ENCODE measurements around the gene SMIM35.

SMIM35 gene

DNA sequence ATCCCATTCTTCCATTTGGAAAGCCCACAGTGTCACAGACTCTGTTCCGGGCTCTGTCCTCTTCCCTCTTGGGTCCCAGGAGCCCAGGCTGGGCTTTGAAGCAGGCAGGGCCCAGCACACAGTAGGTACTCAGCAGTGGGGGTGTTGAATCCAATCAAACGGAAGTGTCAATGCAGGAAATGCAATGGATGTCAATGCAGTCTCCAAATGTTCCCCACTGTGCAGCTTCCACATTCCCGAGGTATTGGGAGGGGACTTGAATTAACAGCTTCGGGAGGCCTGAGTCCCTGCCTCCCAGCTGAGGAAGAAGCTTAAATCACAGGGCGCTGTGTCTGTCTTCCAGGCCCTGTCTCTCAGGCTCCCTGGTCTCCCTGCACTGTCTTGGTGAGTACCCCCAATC, 21.8 kb upstream of the SMIM35 start:
- no peak for DNase-seq

DNA sequence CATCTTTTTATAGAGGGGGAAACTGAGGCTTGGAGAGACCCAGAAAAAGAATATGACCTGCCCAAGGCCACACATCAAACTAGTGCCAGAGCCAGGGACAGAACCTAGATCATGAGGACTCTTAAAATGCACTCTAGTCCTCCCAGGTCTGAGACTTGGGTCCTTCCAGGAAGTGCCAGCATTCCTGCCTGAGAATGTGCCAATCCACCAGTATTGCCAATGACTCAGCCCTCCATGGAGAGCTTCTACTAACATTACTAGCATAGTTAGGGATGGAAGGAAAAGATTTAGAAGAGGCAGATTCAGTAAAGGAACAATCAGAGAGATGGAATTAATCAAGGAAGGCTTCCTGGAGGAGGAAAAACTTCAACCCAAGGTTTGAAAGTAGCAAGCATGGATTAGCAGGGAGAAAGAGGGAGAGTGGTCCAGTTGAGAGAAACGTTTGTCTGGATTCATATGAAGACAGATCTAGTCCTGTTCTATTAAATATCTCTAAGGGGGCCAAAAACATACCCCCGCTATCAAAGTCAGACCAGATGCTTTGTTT, 20.1 kb upstream of the SMIM35 start:
- DNase-seq, result no peak

DNA sequence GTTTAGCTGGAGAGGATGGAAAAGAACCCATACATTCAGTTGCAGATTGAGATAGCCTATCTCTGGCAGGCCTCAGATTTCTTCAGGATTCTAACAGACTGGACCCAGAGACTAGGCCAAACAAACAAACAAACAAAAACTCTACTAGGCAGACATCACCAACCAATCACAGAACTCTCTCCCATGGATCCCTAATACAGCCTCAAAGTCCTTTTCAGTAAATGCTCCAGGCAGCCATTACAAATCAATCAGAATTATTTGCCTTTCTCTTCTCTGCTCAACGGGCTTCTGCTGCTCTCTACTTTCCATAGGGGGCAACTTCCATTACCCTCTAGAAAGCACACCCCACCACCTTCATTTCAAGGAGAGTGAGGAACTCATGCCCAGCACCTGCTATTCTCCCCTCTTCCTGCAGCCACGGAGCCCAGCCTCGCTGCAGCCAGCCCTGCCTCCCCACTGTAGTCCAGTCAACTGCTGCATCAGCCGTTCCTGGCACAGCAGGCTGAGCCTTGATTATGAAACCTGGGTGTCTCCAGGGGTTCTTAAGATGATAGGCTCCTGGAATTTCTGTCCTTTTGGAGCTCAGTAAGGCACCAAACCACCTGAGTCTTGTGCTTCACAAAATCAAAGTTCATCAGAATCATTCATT, 19.0 kb upstream of the SMIM35 start:
- no peak for DNase-seq

- DNase-seq, result no peak
Measured at GRCh38 chr11:118104491-118104890, 17.7 kb upstream of the SMIM35 start.

DNA sequence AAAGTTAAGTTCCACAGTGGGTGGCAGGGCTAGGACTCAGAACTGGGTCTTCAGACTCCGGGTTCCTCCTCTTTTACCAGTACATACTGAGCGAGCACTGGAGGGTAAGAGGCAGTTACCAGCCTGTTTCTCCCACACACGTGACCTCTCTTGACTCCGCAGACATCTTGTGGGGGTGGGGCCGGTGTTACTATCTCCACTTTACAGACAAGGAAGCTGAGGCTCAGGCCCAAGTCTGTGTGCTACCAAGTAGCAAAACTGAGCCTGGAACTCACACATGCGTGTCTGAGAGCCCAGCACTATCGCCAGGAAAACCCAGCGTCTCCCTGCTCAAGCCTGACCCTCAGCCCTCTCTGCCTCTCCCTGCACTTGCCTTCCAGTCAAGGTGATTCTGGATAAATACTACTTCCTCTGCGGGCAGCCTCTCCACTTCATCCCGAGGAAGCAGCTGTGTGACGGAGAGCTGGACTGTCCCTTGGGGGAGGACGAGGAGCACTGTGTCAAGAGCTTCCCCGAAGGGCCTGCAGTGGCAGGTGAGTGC, 16.0 kb upstream of the SMIM35 start:
- DNase-seq, result no peak

DNA sequence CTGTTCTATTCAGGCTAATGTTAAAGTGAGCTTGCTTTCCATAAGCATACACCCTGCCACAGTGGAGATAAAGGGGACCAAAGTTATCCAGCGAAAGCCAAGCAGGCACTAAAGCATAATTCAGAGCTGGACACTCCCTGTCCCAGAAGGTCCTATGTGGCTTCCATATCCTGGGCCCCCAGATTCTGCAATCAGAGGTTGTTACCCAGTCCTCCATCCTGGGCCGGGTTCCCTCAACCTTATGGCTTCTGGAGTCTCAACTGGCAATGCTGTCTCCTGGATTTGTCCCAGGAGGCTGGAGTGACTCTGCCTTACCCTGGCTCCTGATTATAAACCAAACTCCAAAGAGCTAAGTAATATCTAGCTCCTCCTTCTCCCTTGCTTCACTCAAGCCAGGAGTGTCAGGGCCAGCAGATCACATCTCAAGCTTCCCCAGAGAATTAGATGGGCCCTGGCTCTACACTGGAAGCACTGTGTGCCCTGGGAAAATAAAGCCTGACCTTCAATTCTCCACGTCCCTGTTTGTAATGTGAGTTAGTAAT, 14.0 kb upstream of the SMIM35 start:
- DNase-seq, result no peak

DNA sequence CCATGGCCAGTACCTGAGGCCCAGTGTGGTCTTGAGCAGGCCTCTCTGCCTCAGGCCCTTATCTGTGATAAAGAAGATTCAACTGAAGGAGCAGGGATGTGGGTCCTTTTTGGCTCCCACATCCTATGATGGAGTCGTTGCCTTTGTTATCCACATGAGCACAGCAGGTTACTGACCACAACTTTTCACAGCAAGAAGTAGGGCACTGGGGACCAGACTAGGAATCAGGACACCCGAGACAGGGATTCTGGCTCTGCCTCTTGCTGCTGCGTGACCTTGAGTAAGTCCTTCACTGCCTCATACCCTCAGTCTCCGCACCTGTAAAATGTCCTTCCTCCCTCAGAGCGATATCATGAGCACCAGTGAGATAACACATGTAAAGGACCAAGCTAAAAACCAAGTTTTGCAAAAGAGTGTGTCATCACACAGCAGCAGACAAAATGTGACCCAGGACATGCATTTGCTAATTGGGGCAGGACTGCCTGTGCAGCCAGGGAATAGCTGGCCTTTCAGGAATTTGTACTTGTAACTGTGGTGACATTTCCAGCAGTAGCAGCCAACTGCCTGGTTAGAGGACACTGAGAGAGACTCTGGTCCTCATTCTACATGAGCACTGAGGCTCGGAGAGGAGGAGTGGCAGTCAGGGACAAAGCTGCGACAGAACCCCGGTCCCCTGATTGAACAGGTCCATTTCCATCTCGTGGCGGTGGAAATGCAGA, 13.2 kb upstream of the SMIM35 start:
- no peak for DNase-seq

GRCh38 chr11:118098996-118099837, 12.5 kb upstream of the SMIM35 start:
- DNase-seq, result no peak

DNA sequence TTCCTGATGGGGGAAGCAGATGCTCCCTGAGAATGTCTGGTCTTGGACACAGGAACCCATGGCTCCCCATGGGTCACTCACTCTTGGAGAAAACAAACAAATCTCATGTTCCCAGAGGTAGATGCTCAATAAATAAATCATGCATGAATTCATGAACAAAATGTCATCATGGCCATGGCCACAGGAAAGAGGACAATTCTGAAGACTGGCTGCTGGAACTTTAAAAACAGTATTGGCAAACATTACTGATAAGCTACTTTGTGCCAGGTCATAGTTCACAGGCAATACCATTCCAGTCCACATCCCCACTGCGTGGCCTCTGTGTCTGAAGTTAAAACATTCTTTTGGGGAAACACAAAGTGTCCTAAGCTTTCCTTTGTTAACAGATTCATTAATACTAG, 9.2 kb upstream of the SMIM35 start:
- DNase-seq, result no peak

- no peak for DNase-seq
Measured at GRCh38 chr11:118095493-118095892, 8.7 kb upstream of the SMIM35 start.

DNA sequence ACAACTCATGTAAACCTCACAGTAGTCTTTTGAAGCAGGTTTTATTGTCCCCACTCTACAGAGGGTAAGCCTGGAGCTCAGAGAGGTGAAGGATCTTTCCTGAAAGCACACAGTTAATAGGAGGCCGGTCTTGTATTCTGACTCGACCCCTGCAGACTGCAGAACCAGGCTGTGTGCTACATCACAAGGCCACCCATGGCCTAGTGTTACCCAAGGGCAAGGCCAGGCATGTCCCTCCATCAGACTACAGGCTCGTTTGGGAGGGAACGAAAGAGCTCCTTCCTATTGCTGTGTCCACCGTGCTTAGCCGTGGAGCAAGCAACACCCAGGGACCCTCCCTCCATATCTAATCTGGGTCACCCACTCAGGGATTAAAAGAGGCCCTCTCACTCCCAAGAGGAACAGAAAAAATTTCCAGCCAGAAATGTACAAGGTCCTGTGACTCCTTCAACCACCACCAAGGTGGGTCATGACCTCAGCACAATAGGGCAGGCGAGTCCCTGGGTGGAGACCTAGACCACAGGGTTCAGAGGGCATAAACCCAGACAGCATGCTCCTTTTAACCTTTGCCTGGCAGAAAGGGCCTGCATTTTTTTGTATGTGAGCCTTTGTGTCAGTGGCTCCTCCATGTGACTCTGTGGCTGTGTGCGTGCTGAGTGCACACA, 6.3 kb upstream of the SMIM35 start:
- no peak for DNase-seq

DNA sequence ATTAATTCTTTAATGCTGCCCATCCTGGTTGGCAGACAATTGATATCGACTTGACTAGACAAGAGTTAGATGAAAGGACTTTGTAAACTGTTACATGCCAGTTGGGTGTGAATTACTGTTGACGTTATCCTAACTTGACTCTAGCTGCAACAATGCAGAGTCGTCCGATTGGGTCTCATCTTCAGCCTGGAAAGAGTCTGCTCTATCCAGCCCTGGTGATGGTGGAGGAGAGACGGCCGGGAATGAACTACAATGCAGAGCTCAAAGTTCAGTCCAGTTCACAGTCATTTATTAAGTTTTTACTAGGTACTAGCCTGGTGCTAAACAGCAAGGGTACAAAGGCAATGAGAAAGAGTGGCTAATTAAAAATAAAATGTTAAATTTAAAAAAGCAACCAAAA, 4.9 kb upstream of the SMIM35 start:
- DNase-seq, result no peak

DNA sequence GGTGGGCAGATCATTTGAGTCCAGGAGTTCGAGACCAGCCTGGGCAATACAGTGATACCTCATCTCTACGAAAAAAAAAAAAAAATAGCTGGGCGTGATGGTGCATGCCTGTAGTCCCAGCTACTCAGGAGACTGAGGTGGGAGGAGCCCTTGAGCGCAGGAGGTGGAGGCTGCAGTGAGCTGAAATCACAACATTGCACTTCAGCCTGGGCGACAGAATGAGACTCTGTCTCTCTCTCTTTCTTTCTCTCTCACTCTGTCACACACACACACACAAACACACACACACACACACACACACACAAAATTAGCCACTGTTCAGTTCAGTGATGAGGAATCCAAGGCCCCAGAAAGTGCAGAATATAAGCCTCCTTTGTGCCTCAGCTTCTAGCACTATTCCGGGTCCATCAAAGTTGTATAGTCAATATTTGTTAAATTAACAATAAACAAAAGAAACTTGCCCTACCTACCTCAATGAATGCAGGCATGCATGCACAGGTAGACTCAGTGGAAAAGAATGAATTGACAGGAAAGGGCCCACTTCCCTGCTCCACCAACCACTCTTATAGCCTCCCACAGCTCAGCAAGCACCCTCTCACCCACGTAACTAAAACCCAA, 3.9 kb upstream of the SMIM35 start:
- no peak for DNase-seq

DNA sequence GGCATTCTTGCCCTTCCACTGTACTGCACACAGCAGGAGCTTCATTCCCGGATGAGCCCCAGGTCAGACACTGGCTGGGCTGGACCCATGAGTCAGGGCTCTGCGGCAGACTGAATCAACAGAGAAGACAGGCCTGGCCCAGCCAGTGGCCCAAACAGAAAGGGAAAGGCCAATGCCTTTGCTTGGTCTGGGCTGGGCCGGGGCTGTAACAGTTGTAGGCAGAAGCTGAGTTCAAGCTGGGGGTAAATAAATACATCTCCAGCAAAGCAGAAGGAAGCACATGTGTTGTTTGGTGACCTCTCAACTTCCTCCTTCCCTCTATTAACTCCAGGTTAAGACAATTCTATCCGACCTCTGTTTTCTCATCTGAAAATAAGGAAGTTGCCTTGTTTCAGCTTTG, 1.8 kb upstream of the SMIM35 start:
- DNase-seq, result peak; percentile 70

- no peak for DNase-seq
Measured at GRCh38 chr11:118087931-118088330, 1.2 kb upstream of the SMIM35 start.

- no peak for DNase-seq
Measured at GRCh38 chr11:118084656-118085055, 2.1 kb downstream of the SMIM35 start.

- no peak for DNase-seq
Measured at GRCh38 chr11:118084247-118084646, 2.5 kb downstream of the SMIM35 start.

DNA sequence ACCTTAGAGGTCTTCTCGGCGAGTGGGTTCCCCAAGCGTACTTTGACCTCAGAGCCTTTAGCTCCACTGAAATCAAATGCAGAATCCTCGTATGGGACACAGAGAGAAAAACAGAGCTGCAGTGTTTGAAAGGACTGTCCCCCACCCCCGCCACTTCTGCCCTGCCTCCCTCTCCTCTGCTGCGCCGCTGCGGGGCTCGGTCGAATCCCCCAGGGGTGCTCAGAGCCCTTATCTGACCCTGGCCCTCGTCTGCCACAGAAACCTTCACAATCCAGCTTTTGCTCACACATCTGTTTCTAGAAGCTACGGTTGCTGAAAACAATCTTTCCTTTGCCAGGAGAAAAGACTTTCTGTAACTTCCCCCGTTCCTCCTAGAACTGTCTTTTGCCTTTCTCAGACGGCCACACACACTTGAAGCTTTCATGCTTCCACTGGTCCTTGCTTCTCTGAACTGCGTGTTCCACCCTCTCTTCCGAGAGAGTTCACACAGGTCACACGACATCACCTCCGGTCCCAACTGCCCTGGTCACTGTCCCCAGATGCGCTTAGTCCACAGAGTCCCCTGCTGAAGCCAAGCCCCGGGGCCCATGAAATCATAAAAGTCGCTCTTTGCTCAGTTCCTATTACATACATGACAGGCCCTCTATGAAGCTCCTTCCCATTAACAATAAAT, 3.7 kb downstream of the SMIM35 start:
- no peak for DNase-seq

- peak; percentile 52 for DNase-seq
Measured at GRCh38 chr11:118081241-118081958, 5.4 kb downstream of the SMIM35 start.

- DNase-seq, result no peak
Measured at GRCh38 chr11:118080296-118080695, 6.5 kb downstream of the SMIM35 start.

GRCh38 chr11:118079491-118079890, 7.3 kb downstream of the SMIM35 start:
- no peak for DNase-seq
